HEK293T (cell line): ENCODE data around the gene AADACL2.

Experiments used
- CTCF ChIA-PET: fragments of 350-600 bp; formaldehyde crosslinking; extraction: SDS; loops from one replicate; lab custom pipeline; 2021; ENCODE audit warnings: antibody characterized with exemption, inconsistent platforms; lab: Yijun Ruan, JAX
- POLR2A ChIA-PET: fragments of 350-600 bp; formaldehyde crosslinking; extraction: SDS; loops from one replicate; lab custom pipeline; 2020; ENCODE audit warnings: antibody characterized with exemption, inconsistent platforms; lab: Yijun Ruan, JAX
- DNase-seq: peaks from one replicate; pipeline ENCODE4 v3.0.0; 2012; ENCODE audit warnings: mixed read lengths; ENCODE audit errors: extremely low spot score
- ARNT ChIP-seq: fragments of 450-650 bp; IDR thresholded peaks from 2 replicates; pipeline ENCODE4 v1.6.1; 2017; ENCODE audit warnings: mild to moderate bottlenecking
- BHLHE40 ChIP-seq: fragments of 450-650 bp; IDR thresholded peaks from 2 replicates; pipeline ENCODE4 v1.6.1; 2016; ENCODE audit warnings: mild to moderate bottlenecking, moderate library complexity, borderline replicate concordance
- CTBP1 ChIP-seq: fragments of 450-650 bp; IDR thresholded peaks from 2 replicates; pipeline ENCODE4 v1.6.1; 2016; ENCODE audit warnings: borderline replicate concordance
- ELF4 ChIP-seq: fragments of 450-650 bp; IDR thresholded peaks from 2 replicates; pipeline ENCODE4 v1.6.1; 2017; ENCODE audit warnings: antibody characterized with exemption
- FOXA1 ChIP-seq: fragments of 450-650 bp; IDR thresholded peaks from 2 replicates; pipeline ENCODE4 v1.6.1; 2016; ENCODE audit warnings: mild to moderate bottlenecking
- FOXK2 ChIP-seq: fragments of 450-650 bp; IDR thresholded peaks from 2 replicates; pipeline ENCODE4 v1.6.1; 2016; ENCODE audit warnings: mild to moderate bottlenecking
- FOXM1 ChIP-seq: fragments of 450-650 bp; IDR thresholded peaks from 2 replicates; pipeline ENCODE4 v1.6.1; 2017; ENCODE audit warnings: mild to moderate bottlenecking, borderline replicate concordance
- HDGF ChIP-seq: fragments of 450-650 bp; IDR thresholded peaks from 2 replicates; pipeline ENCODE4 v1.6.1; 2017; ENCODE audit warnings: antibody characterized with exemption, borderline replicate concordance
- L3MBTL2 ChIP-seq: fragments of 450-650 bp; conservative IDR thresholded peaks from 2 replicates; pipeline ENCODE4 v1.6.1; 2016; ENCODE audit warnings: mild to moderate bottlenecking
- LEF1 ChIP-seq: fragments of 450-650 bp; IDR thresholded peaks from 2 replicates; pipeline ENCODE4 v1.6.1; 2017; ENCODE audit warnings: mild to moderate bottlenecking, borderline replicate concordance
- NFRKB ChIP-seq: fragments of 450-650 bp; IDR thresholded peaks from 2 replicates; pipeline ENCODE4 v1.6.1; 2016; ENCODE audit warnings: mild to moderate bottlenecking, moderate library complexity
- SP1 ChIP-seq: fragments of 450-650 bp; IDR thresholded peaks from 2 replicates; pipeline ENCODE4 v1.6.1; 2017
- SUZ12 ChIP-seq: fragments of 450-650 bp; IDR thresholded peaks from 2 replicates; pipeline ENCODE4 v1.6.1; 2016; ENCODE audit warnings: mild to moderate bottlenecking
- TARDBP ChIP-seq: fragments of 450-650 bp; IDR thresholded peaks from 2 replicates; pipeline ENCODE4 v1.6.1; 2016
- ZNF384 ChIP-seq: fragments of 450-650 bp; IDR thresholded peaks from 2 replicates; pipeline ENCODE4 v1.6.1; 2016
- TF ChIP-seq, protein P1 (sequence below): fragments of 450-650 bp; IDR thresholded peaks from 2 replicates; pipeline ENCODE4 v1.6.1; 2016

Gene AADACL2

DNA sequence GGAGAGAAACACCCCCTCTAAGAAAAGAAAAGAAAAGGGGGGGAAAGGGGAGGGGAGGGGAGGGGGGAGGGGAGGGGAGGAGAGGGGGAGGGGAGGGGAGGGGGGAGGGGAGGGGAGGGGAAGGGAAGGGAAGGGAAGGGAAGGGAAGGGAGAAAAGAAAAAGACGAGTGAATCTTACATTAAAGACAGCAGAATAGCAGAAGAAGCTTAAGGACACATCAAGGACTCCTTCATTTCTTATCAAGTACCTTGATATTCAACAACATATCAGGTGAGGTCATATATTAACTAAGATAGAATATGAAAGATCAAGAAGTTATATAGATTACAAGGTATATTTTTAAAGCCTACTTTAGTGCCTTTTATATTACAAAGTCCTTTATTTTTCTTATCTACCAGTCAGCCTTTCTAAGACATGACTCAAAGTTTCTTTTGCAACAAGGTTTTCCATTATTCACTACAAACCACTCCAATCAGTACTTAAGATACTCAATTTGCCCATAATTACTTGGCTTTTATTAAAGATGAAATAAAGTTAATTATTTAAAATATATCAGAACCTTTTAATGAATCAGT lies 62.5 kb downstream of the AADACL2 start:
- DNase-seq = no peak
- POLR2A ChIA-PET = no interaction called here
- CTCF ChIA-PET = no interaction called here
- no peak for TF ChIP-seq BHLHE40
- TF ChIP-seq LEF1 = no peak
- no peak for TF ChIP-seq CTBP1
- no peak for TF ChIP-seq ELF4
- TF ChIP-seq FOXK2 = no peak
- TF ChIP-seq ARNT = no peak
- no peak for TF ChIP-seq SUZ12
- TF ChIP-seq HDGF = no peak
- no peak for TF ChIP-seq FOXA1
- TF ChIP-seq L3MBTL2 = no peak
- TF ChIP-seq NFRKB = no peak
- no peak for TF ChIP-seq SP1
- no peak for TF ChIP-seq FOXM1
- no peak for TF ChIP-seq TARDBP
- no peak for TF ChIP-seq ZNF384
- TF ChIP-seq, protein P1, sequence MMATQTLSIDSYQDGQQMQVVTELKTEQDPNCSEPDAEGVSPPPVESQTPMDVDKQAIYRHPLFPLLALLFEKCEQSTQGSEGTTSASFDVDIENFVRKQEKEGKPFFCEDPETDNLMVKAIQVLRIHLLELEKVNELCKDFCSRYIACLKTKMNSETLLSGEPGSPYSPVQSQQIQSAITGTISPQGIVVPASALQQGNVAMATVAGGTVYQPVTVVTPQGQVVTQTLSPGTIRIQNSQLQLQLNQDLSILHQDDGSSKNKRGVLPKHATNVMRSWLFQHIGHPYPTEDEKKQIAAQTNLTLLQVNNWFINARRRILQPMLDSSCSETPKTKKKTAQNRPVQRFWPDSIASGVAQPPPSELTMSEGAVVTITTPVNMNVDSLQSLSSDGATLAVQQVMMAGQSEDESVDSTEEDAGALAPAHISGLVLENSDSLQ = no peak

DNA sequence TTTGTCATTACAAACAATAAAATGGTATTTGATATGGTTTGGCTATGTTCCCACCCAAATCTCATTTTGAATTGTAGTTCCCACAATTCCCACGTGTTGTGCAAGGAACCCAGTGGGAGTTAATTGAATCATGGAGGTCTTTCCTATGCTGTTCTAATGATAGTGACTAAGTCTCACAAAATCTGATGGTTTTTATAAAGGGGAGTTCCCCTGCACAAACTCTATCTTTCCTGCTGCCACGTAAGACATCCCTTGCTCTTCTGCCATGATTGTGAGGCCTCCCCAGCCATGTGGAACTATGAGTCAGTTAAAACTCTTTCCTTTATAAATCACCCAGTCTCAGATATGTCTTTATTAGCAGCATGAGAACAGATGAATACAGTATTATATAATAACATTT lies 64.7 kb downstream of the AADACL2 start:
- DNase-seq = no peak
- ChIA-PET POLR2A (no interaction called here), CTCF (no interaction called here)
- TF ChIP-seq NFRKB (no peak), FOXK2 (no peak), L3MBTL2 (no peak), FOXM1 (no peak), HDGF (no peak), TARDBP (no peak), SUZ12 (no peak), FOXA1 (no peak), BHLHE40 (no peak), ARNT (no peak), CTBP1 (no peak), ELF4 (no peak)
- TF ChIP-seq, protein P1 = no peak

DNA sequence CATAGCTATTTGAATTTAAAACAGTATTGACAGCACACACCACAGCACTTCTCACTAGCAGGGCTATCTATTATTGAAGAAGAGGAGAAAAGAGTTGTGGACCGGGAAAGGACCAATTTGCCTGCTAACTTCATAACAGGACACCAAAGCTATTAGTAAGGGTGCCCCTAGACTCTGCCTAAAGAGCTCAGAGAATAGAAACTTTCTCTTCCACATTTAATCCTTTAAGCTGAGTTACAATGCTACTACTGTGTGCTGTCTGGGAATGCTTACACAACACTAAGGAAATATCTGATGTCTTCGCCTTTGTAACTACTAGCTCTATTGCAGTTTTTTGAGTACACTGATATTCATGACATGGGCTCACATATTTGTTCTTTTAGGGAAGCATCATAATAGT lies 66.7 kb downstream of the AADACL2 start:
- no peak for DNase-seq
- CTCF ChIA-PET = no interaction called here
- POLR2A ChIA-PET = no interaction called here
- no peak for TF ChIP-seq LEF1
- no peak for TF ChIP-seq SUZ12
- TF ChIP-seq ELF4 = no peak
- TF ChIP-seq BHLHE40 = no peak
- TF ChIP-seq NFRKB = no peak
- TF ChIP-seq SP1 = no peak
- no peak for TF ChIP-seq ZNF384
- no peak for TF ChIP-seq HDGF
- TF ChIP-seq FOXK2 = no peak
- TF ChIP-seq TARDBP = no peak
- TF ChIP-seq ARNT = no peak
- TF ChIP-seq CTBP1 = no peak
- TF ChIP-seq FOXA1 = no peak
- TF ChIP-seq FOXM1 = no peak
- TF ChIP-seq, protein P1 = no peak
- TF ChIP-seq L3MBTL2 = no peak

DNA sequence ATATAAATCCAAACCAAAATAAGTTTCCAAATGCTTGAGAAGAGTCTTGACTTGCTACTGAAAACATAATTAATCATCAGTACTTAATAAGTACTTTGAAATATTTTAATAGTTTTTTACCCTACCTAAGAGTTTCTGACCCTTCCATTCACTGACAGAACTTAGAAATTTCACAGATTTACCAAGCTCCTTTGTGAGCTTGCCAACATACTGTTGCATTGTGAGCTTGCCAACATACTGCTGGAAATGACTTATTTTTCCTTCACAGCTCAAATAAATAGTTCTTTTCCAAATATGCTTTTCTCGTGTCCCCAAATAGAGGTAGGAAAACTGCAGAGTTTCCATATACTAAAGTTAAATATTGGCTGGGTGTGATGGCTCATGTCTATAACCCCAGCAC lies 70.5 kb downstream of the AADACL2 start:
- CTCF ChIA-PET = no interaction called here
- no peak for DNase-seq
- POLR2A ChIA-PET = no interaction called here
- TF ChIP-seq FOXK2 (no peak), TARDBP (no peak), ELF4 (no peak), ARNT (no peak), LEF1 (no peak), CTBP1 (no peak), FOXM1 (no peak)

DNA sequence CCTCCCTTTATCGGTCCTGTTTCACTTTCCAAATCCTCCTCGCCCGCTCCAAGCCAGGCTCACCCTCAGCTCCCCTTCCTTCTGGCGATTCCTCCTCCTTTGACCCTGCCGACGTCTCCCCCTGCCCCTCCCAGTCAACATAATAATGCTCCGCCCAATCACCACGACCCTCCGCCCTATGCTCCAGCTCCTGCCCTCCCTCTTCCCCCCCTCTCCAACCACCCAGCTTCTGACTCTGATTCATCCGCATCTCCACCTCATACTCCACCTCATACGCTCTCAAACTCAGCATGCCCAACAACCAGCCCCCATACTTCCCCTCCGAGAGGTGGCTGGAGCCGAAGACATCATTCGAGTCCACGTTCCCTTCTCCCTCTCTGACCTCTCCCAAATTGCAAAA lies 73.1 kb downstream of the AADACL2 start:
- ChIA-PET POLR2A (no interaction called here), CTCF (no interaction called here)
- TF ChIP-seq, protein P1 = no peak
- no peak for TF ChIP-seq SUZ12
- no peak for TF ChIP-seq LEF1
- no peak for TF ChIP-seq SP1
- TF ChIP-seq ARNT = no peak
- TF ChIP-seq FOXM1 = no peak
- no peak for TF ChIP-seq HDGF
- TF ChIP-seq BHLHE40 = no peak
- no peak for DNase-seq
